SU-DHL-6 (cell line): ENCODE data around the gene CSF3R.

Experiments used
- CTCF ChIP-seq: fragments of 200-600 bp; sonication (generic); IDR thresholded peaks from one replicate; pipeline ENCODE4 v1.5.1; 2017; ENCODE audit warnings: antibody characterized with exemption, mild to moderate bottlenecking, low read length, moderate library complexity; ENCODE audit not compliant: insufficient read depth, poor library complexity, severe bottlenecking
- EZH2phosphoT487 ChIP-seq: fragments of 200-600 bp; sonication (generic), shearing (Covaris generic); conservative IDR thresholded peaks from 2 replicates; pipeline ENCODE4 v1.6.1; 2018; ENCODE audit warnings: mild to moderate bottlenecking, antibody characterized with exemption, low read length, moderate library complexity, mixed read lengths

DNA sequence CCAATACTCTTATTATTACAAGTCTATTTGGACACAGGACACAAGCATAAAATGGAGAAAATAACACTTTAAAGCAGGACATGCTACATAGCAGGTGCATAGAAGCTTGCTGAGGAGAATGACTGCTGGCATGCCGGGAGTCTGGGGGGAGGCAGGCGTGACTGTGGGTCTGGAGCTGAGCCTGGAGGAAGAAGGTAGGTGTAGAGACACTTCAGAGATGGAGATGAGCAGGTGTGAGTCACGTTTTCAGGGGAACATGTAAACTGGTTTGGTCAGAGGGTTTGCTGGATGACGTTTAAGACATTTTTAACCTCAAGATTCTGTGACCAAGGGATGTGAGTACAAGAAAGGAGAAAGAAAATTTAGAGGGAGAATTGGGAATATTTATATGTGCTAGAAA, 56.9 kb downstream of the CSF3R start:
- TF ChIP-seq CTCF (no peak), EZH2phosphoT487 (no peak)
